Measurements from ENCODE around the gene VPS13D.
"Not testable (repeated sequence)": the region's sequence is repeated elsewhere in the genome, so short reads cannot be mapped to it uniquely, and the experiment has no call there.

Gene VPS13D

GRCh38 chr1:12525311-12526181 is 295.7 kb downstream of the VPS13D start:
- in situ Hi-C loops (cut with HindIII; ENCODE audit: low sequenced_read_pairs): no loop called here

- in situ Hi-C loops (cut with HindIII; ENCODE audit: low sequenced_read_pairs): no loop called here
Measured at GRCh38 chr1:12527564-12527963, 297.7 kb downstream of the VPS13D start.

- in situ Hi-C loops (cut with HindIII; ENCODE audit: low sequenced_read_pairs): no loop called here
Measured at GRCh38 chr1:12528021-12528852, 298.4 kb downstream of the VPS13D start.

DNA sequence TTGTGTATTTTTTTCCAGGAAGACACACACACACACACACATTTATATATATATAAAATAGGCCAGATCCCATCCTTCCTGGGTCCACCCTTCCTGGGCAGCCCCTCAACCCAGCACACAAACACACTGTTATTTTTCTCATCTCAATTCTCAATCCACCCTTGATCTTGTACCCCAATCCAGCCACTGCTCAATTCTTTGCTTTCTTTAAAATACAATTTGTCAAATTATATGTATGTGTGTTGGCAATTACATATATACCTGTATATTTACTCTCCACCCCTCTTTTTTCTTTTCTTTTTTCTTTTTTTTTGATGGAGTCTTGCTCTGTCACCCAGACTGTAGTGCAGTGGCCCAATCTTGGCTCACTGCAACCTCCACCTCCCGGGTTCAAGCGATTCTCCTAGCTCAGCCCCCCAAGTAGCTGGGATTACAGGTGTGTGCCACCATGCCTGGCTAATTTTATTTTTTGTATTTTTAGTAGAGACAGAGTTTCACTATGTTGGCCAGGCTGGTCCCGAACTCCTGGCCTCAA is 299.9 kb downstream of the VPS13D start:
- in situ Hi-C loops (cut with HindIII; ENCODE audit: low sequenced_read_pairs): no loop called here

DNA sequence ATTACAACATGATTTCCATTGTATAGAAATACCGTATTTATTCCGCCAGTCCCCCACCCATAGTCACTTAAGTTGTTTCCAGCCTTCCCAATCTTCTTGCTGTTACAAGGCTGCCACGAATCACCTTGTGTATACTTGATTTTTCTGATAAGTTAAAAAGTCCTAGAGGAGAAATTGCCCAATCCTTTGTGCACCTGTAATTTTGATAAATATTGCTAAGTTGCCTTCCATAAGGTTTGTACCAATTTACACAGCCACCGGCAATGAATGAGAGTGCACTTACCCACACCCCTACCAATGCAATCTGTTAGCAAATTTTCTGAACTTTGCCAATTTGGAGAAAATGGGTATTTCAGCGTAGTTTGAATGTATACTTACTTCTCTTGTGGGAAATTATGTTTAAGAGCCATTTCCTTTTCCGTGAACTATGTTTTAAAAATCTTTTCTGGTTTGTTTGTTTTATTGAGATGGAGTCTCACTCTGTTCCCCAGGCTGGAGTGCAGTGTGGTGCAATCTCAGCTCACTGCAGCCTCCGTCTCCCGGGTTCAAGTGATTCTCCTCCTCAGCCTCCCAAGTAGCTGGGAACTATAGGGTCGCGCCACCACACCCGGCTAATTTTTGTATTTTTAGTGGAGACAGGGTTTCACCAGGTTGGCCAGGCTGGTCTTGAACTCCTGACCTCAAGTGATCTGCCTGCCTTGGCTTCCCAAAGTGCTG is 300.8 kb downstream of the VPS13D start:
- in situ Hi-C loops (cut with HindIII; ENCODE audit: low sequenced_read_pairs): no loop called here

GRCh38 chr1:12531179-12531499 is 301.3 kb downstream of the VPS13D start:
- in situ Hi-C loops (cut with HindIII; ENCODE audit: low sequenced_read_pairs): no loop called here

DNA sequence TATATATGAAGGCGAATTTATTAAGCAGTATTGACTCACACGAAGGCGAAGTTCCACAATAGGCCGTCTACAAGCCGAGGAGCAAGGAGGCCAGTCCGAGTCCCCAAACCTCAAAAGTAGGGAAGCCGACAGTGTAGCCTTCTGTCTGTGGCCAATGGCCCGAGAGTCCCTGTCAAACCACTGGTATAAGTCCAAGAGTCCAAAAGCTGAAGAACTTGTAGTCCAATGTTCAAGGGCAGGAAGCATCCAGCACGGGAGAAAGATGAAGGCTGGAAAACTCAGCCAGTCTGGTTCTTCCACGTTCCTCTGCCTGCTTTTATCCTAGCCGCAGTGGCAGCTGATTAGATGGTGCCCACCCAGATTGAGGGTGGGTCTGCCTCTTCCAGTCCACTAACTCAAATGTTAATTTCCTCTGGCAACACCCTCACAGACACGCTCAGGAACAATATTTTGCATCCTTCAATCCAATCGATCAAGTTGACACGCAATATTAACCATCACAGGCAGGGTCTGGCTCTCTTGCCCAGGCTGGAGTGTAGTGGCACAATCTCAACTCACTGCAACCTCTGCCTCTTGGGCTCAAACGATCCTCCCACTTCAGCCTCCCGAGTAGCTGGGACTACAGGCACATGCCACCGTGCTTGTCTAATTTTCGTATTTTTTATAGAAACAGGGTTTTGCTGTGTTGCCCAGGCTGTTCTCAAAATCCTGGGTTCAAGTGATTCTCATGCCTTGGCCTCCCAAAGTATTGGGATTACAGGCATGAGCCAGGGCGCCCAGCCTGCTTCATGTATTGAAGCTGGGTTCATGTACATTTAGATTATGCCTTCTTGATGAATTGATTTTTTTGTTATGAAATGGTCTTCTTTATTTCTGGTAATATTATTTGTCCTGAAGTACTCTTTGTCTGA is 302.8 kb downstream of the VPS13D start:
- in situ Hi-C loops (cut with HindIII; ENCODE audit: low sequenced_read_pairs): no loop called here

GRCh38 chr1:12536023-12536639 is 306.3 kb downstream of the VPS13D start:
- in situ Hi-C loops (cut with HindIII; ENCODE audit: low sequenced_read_pairs): no loop called here

DNA sequence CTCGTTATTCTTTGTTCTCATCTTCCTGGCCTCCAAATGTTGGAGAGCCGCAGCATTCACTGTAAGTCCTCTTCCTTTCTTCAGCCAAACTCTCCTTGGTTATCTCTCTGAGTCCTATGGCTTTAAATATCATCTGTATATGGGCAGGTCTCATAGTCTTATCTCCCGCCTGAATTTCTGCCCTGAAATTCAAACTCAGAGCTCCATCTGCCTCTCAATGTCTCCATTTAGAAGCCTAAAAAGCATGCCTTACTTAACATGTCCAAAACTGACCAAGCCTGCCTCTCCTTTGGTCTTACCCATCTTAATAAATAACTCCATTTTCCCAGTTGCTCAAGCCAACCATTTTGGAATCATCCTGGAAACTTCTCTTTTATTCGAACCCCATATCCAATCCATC is 307.5 kb downstream of the VPS13D start:
- in situ Hi-C loops (cut with HindIII; ENCODE audit: low sequenced_read_pairs): no loop called here

GRCh38 chr1:12537906-12538461 is 308.2 kb downstream of the VPS13D start:
- in situ Hi-C loops (cut with HindIII; ENCODE audit: low sequenced_read_pairs): no loop called here

DNA sequence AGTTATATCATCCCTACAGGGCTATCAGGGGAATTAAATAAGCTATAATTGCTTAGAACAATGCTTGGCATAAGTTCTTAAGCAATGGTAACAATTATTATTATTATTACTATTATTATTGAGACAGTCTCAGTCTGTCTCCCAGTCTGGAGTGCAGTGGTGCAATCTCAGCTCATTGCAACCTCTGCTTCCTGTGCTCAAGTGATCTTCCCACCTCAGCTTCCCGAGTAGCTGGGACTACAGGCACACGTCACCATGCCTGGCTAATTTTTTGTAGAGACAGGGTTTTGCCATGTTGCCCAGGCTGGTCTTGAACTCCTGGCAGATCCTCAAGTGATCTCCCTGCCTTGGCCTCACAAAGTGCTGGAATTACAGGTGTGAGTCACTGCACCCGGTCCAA is 308.7 kb downstream of the VPS13D start:
- in situ Hi-C loops (cut with HindIII; ENCODE audit: low sequenced_read_pairs): not testable (repeated sequence)

DNA sequence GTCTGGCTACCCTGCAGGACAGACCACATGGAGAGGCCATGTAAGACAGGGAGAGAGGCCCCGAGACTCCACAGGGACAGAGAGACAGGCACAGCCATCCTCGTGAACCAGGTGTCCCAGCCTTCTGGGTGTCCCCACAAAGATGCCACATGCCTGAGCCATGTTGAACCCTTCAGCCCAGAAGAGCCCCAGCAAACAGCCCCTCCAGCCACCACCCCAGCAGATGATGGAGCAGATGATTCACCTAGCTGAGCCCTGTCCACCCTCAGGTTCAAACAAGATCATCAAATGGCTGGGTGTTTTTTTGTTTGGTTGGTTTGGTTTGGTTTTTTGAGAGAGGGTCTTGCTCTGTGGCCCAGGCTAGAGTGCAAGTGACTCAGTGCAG is 309.5 kb downstream of the VPS13D start:
- in situ Hi-C loops (cut with HindIII; ENCODE audit: low sequenced_read_pairs): no loop called here

- in situ Hi-C loops (cut with HindIII; ENCODE audit: low sequenced_read_pairs): no loop called here
Measured at GRCh38 chr1:12539705-12540579, 310.1 kb downstream of the VPS13D start.

GRCh38 chr1:12540580-12541273 is 310.9 kb downstream of the VPS13D start:
- in situ Hi-C loops (cut with HindIII; ENCODE audit: low sequenced_read_pairs): no loop called here

- in situ Hi-C loops (cut with HindIII; ENCODE audit: low sequenced_read_pairs): no loop called here
Measured at GRCh38 chr1:12541274-12542137, 311.7 kb downstream of the VPS13D start.

DNA sequence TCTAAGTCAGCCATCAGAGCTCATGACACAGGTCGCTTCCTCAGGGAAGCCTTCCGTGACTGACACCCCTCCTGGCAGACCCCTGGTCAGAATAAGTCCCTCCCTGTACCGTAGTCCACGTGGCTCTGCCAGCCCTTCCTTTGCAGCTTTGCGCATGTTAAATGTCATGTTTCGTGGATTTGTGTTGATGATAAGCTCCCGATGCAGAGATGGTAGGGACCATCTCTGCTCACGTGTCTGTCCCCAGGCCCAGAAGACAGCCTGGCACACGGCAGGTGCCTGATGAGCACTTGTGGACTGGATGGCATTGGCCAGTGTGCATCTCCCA is 312.3 kb downstream of the VPS13D start:
- in situ Hi-C loops (cut with HindIII; ENCODE audit: low sequenced_read_pairs): no loop called here

All from DLD1 (cell line).